ENCODE measurements around the gene SDS. TPM values are rescaled to one million over a fixed set of nuclear protein-coding genes. Genes with fewer than 3 reads are reported as not detected.

The SDS gene
- total and polyA plus RNA-seq, 4 donors = 0.65 to 433 (median 77.9) TPM

GRCh38 chr12:113372371-113372770 lies 31.3 kb downstream of the SDS start:
- TF ChIP-seq ATF3 (IDR thresholded peaks at IDR 0.05) (no peak), RAD21 (IDR thresholded peaks at IDR 0.05) (no peak), GABPA (IDR thresholded peaks at IDR 0.05 in 1 of 2, conservative IDR thresholded peaks at IDR 0.05 in 1 of 2) (no peak), JUND (IDR thresholded peaks at IDR 0.05) (no peak), REST (IDR thresholded peaks at IDR 0.05) (no peak), HNF4G (IDR thresholded peaks at IDR 0.05) (no peak), YY1 (IDR thresholded peaks at IDR 0.05) (no peak), TAF1 (conservative IDR thresholded peaks at IDR 0.05) (no peak), SP1 (IDR thresholded peaks at IDR 0.05) (no peak), RXRA (IDR thresholded peaks at IDR 0.05) (no peak), CTCF (IDR thresholded peaks at IDR 0.05; ENCODE audit: low read depth, low read length, missing input control) (no peak), FOXA2 (IDR thresholded peaks at IDR 0.05) (no peak), NR2F2 (IDR thresholded peaks at IDR 0.05) (no peak), FOXA1 (IDR thresholded peaks at IDR 0.05) (no peak), EGR1 (IDR thresholded peaks at IDR 0.05; ENCODE audit: low read depth in 2 of 2) (no peak), HNF4A (conservative IDR thresholded peaks at IDR 0.05) (no peak)
- TF ChIP-seq, protein P1, sequence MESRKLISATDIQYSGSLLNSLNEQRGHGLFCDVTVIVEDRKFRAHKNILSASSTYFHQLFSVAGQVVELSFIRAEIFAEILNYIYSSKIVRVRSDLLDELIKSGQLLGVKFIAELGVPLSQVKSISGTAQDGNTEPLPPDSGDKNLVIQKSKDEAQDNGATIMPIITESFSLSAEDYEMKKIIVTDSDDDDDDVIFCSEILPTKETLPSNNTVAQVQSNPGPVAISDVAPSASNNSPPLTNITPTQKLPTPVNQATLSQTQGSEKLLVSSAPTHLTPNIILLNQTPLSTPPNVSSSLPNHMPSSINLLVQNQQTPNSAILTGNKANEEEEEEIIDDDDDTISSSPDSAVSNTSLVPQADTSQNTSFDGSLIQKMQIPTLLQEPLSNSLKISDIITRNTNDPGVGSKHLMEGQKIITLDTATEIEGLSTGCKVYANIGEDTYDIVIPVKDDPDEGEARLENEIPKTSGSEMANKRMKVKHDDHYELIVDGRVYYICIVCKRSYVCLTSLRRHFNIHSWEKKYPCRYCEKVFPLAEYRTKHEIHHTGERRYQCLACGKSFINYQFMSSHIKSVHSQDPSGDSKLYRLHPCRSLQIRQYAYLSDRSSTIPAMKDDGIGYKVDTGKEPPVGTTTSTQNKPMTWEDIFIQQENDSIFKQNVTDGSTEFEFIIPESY (IDR thresholded peaks at IDR 0.05) = no peak
- TF ChIP-seq, protein P2, sequence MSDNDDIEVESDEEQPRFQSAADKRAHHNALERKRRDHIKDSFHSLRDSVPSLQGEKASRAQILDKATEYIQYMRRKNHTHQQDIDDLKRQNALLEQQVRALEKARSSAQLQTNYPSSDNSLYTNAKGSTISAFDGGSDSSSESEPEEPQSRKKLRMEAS (IDR thresholded peaks at IDR 0.05) = no peak
- no peak for DNase-seq (ENCODE audit: low spot score)
- H3K4me3 ChIP-seq (ENCODE audit: low read depth in 1 of 3, low read length in 3 of 3) = no peak overlapping the region
- H3K27me3 ChIP-seq (ENCODE audit: control insufficient read depth in 4 of 4, insufficient read depth in 4 of 4, low read length in 3 of 4) = no peaks in the 10 kb centered on the region
- H3K36me3 ChIP-seq (ENCODE audit: control insufficient read depth in 4 of 4, insufficient read depth in 3 of 4, low read depth in 1 of 4, low read length in 3 of 4) = peaks cover 6 to 11% (median 8%) of the 10 kb centered on the region in 4 donors
- H3K4me1 ChIP-seq (ENCODE audit: control insufficient read depth in 4 of 4, insufficient read depth in 4 of 4, low read length in 3 of 4) = no peaks in the 10 kb centered on the region
- WGBS = 97% methylated on average over 9 of the region's 9 CpGs
- H3K9me3 ChIP-seq (ENCODE audit: control insufficient read depth in 4 of 4, low read length in 3 of 4) = no peaks in the 10 kb centered on the region
- H3K27ac ChIP-seq (ENCODE audit: low read depth in 1 of 2, low read length in 2 of 2) = no peak overlapping the region
- no peak overlapping the region for H3K9ac ChIP-seq (ENCODE audit: low read depth in 1 of 2, low read length in 2 of 2)
